BLaER1 (cell line): ENCODE data around the gene CLSTN2.

ENCODE experiments used
- H3K27ac ChIP-seq: shearing (Covaris generic); formaldehyde crosslinking; 2 replicates; pipeline ENCODE4 v1.8.1; 2022
- H3K27me3 ChIP-seq: shearing (Covaris generic); formaldehyde crosslinking; 2 replicates; pipeline ENCODE4 v1.8.1; 2022
- H3K36me3 ChIP-seq: shearing (Covaris generic); formaldehyde crosslinking; 2 replicates; pipeline ENCODE4 v1.8.1; 2022
- H3K4me1 ChIP-seq: shearing (Covaris generic); formaldehyde crosslinking; 2 replicates; pipeline ENCODE4 v1.8.1; 2022
- H3K4me2 ChIP-seq: shearing (Covaris generic); formaldehyde crosslinking; 2 replicates; pipeline ENCODE4 v1.8.1; 2022
- H3K4me3 ChIP-seq: shearing (Covaris generic); formaldehyde crosslinking; 2 replicates; pipeline ENCODE4 v1.8.1; 2022
- H3K9ac ChIP-seq: shearing (Covaris generic); formaldehyde crosslinking; 2 replicates; pipeline ENCODE4 v1.8.1; 2022
- H3K9me3 ChIP-seq: shearing (Covaris generic); formaldehyde crosslinking; 2 replicates; pipeline ENCODE4 v1.8.1; 2022
- H4K20me1 ChIP-seq: shearing (Covaris generic); formaldehyde crosslinking; 2 replicates; pipeline ENCODE4 v1.8.1; 2022
- Cebpa-rat ChIP-seq: shearing (Covaris generic); IDR thresholded peaks from 2 replicates; pipeline ENCODE4 v1.8.1; 2022

CLSTN2 gene

DNA sequence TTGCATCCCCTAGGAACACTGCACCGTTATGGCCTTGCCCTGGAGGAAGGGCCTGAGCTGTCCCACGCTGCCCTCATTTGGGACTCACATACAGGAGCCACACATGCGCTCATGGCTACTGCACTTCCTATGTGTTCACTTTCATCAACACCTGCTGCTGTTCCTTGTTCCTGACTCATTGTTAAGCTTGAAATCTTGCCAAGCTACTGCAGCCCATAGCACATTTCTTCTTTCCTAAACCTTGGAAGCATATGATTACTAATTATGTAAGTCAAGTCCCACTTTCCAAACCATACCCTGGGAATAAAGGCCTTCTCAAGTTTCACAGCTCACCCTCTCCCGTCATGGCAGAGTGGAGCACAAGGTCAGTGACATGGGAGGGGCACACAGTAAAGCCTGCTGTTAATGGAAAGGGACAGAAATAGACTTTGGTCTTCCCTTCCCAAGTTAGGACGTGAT is 307.9 kb downstream of the CLSTN2 start:
- Histone ChIP-seq H3K4me3 (no peak overlapping the region), H3K9ac (no peak overlapping the region), H3K27ac (no peak overlapping the region), H4K20me1 (no peaks in the 10 kb centered on the region), H3K4me1 (no peaks in the 10 kb centered on the region), H3K27me3 (no peaks in the 10 kb centered on the region), H3K36me3 (no peaks in the 10 kb centered on the region), H3K9me3 (no peaks in the 10 kb centered on the region), H3K4me2 (no peak overlapping the region)
- TF ChIP-seq Cebpa-rat: no peak

DNA sequence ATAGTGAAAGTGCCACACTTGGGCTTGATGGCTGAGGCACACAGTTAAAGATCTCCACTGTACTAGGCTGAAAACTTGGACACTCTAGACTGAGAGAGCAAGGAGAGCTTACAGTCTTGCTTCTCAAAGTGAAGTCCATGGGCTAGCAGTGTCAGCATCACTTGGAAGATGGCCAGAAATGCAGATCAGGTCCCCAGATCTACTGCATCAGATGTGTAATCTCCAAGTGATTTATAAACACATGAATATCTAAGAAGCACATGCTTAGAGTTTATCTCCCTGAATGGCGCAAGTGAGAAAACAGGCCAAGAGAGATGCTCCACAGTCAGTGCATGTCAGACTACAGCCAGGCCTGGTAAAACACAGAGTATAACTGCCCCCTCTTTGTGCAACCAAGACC is 308.6 kb downstream of the CLSTN2 start:
- TF ChIP-seq Cebpa-rat: no peak
- Histone ChIP-seq H3K9ac (no peak overlapping the region), H3K27ac (no peak overlapping the region), H3K36me3 (no peaks in the 10 kb centered on the region), H3K4me2 (no peak overlapping the region), H3K27me3 (no peaks in the 10 kb centered on the region), H3K4me3 (no peak overlapping the region), H3K4me1 (no peaks in the 10 kb centered on the region), H3K9me3 (no peaks in the 10 kb centered on the region), H4K20me1 (no peaks in the 10 kb centered on the region)

DNA sequence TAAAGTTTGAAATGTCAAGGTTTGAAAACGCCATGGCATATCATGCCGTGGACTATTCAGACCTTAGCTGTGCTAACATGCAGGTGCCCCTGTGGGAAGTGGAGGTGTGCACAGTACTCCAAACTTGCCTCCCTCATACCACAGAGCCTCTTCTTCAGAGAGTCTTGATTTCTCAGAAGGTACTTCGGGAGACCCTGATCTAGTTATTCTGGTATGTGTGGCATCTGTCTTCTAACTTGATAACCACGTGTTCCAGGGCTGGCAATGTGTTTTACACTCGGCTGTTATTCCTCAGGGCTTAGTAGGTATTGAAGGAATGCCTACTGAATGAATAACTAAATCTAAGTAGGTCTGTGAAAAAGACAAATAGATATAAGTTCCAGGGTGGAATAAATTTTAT is 309.9 kb downstream of the CLSTN2 start:
- no peak for TF ChIP-seq Cebpa-rat
- Histone ChIP-seq H3K4me3 (no peak overlapping the region), H3K36me3 (no peaks in the 10 kb centered on the region)

DNA sequence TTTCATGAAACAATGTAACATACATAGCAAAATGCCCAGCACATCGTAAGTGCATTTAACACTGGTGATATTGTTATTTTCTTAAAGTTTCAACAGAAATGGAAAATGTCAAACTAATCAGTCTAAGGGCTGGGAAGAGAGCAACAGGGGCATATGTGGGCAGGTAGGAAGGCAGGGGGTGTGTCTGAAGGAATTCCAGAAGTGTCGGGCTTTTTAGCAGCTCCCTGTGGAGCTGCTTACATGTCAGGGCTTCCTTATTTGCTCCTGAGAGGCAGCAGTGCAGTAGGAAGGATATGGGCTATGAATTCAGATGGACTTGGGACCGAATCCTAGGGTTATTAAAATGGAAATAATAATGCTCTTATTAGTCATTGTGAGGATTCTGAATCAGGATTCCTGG is 311.6 kb downstream of the CLSTN2 start:
- Histone ChIP-seq H3K4me3 (no peak overlapping the region), H3K36me3 (no peaks in the 10 kb centered on the region), H4K20me1 (no peaks in the 10 kb centered on the region), H3K9me3 (no peaks in the 10 kb centered on the region), H3K27me3 (no peaks in the 10 kb centered on the region), H3K4me1 (no peaks in the 10 kb centered on the region), H3K9ac (no peak overlapping the region), H3K4me2 (no peak overlapping the region), H3K27ac (no peak overlapping the region)
- no peak for TF ChIP-seq Cebpa-rat

More for the DNA sequence above, 309.9 kb downstream of the CLSTN2 start:
- H3K4me1 ChIP-seq: no peaks in the 10 kb centered on the region
- H3K9ac ChIP-seq: no peak overlapping the region
- no peaks in the 10 kb centered on the region for H3K9me3 ChIP-seq
- H3K4me2 ChIP-seq: no peak overlapping the region
- no peak overlapping the region for H3K27ac ChIP-seq
- no peaks in the 10 kb centered on the region for H4K20me1 ChIP-seq
- no peaks in the 10 kb centered on the region for H3K27me3 ChIP-seq

DNA sequence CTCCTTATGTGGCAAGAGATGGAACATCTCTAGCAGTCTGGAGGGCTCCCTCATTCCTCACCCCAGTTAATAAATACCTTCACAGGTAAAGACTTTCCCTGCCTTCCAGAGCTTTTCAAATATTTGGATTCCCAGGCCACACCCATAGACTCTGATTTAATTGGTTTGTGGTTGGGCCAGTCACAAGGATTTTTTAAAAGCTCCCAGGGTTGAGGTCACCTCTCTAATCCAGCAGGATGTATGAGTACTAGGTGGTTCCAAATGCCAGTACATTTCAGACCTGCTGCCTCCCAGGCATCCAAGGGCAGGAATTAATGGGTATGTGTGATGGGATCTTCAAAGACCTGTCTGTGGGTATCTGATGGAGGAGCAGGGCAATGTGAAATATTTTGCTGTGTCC is 312.8 kb downstream of the CLSTN2 start:
- no peaks in the 10 kb centered on the region for H3K36me3 ChIP-seq
- H3K27me3 ChIP-seq: no peaks in the 10 kb centered on the region
- no peaks in the 10 kb centered on the region for H4K20me1 ChIP-seq
- no peak overlapping the region for H3K4me3 ChIP-seq
- H3K9ac ChIP-seq: no peak overlapping the region
- no peak for TF ChIP-seq Cebpa-rat
- no peaks in the 10 kb centered on the region for H3K4me1 ChIP-seq
- H3K9me3 ChIP-seq: no peaks in the 10 kb centered on the region
- H3K4me2 ChIP-seq: no peak overlapping the region
- H3K27ac ChIP-seq: no peak overlapping the region

DNA sequence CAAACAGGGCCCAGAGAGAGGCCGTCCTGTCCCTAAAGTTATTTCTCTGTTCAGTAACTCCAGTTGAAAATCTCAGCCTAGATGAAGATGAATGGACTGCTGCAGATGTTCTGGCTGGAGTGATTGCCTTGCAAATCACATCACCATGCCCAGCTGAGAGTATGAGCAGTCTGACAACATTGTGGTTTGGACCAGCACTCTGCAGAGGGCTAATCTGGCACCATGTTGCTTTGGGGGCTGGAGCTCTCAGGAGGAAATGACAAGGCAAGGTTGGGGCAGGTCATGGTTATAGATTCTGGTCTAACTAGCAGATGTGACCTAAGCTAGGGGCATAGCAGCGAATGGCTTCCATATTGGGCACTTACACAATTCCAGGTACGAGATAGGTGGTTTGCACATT is 314.2 kb downstream of the CLSTN2 start:
- Histone ChIP-seq H3K9me3 (no peaks in the 10 kb centered on the region), H3K9ac (no peak overlapping the region), H3K36me3 (no peaks in the 10 kb centered on the region), H3K4me2 (no peak overlapping the region), H4K20me1 (no peaks in the 10 kb centered on the region), H3K4me3 (no peak overlapping the region), H3K27me3 (no peaks in the 10 kb centered on the region), H3K27ac (no peak overlapping the region), H3K4me1 (no peaks in the 10 kb centered on the region)
- no peak for TF ChIP-seq Cebpa-rat

DNA sequence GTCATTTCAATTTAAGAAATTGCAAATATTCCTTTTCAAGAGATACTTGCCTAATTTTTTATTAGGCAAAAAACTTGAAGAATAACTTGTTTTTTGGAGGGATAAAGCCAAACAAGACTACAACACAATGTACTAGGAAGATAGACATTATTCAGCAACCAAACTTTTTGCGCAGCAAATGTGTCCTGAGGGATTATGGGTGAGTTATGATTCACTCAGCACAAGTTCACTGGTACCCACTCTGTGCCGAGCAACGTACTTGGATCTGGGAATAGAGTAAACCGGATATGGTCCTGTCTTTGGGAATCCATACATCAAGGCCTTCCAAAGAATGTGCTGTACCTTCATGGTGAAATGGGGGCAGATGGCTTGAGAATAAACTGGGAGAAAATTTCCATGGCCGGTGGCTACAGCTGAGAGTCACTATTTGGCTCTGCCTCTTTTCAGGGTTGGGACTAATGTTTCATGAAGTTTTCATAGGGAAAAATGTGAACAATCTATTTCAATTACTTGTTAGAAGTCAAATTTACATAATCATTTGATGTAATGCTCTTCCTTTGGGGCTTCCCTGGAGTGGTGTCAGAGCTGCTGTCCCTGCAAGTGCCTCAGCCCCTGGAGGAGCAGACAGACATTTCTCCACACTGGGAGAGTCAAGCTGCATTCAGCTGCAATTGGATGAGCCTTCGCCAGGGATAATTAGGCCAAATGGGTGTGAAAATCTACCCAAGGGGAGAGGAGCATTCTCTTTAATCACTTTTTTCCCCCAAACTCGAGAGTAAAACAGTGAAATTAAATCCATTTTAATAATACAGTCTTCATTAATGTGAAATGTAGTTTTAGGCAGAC is 315.2 kb downstream of the CLSTN2 start:
- Histone ChIP-seq H3K4me1 (no peaks in the 10 kb centered on the region), H3K9me3 (no peaks in the 10 kb centered on the region), H4K20me1 (no peaks in the 10 kb centered on the region), H3K4me2 (no peak overlapping the region), H3K4me3 (no peak overlapping the region), H3K36me3 (no peaks in the 10 kb centered on the region), H3K9ac (no peak overlapping the region), H3K27ac (no peak overlapping the region), H3K27me3 (no peaks in the 10 kb centered on the region)
- TF ChIP-seq Cebpa-rat: no peak

DNA sequence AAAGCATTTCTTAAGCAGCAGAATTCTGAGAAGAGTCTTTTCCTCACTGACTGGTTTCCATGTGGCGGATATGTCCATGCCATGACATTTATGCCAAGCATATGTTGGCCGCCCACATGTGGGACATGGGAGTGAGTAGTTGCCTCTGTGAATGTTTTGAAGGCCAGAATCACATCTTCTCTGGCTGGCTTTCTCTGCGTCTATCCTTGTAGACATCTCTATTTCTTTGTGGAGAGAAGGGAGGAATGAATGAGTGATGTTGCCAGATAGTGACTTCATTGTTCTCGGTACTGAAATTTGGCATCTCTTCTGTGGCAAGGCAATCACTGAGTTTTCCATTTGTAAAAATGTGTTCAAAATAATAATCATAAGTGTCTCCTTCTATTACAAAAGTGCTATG is 316.0 kb downstream of the CLSTN2 start:
- no peak overlapping the region for H3K9ac ChIP-seq
- H3K36me3 ChIP-seq: no peaks in the 10 kb centered on the region
- H3K27ac ChIP-seq: no peak overlapping the region
- no peaks in the 10 kb centered on the region for H3K9me3 ChIP-seq
- no peaks in the 10 kb centered on the region for H3K4me1 ChIP-seq
- H3K27me3 ChIP-seq: no peaks in the 10 kb centered on the region
- H4K20me1 ChIP-seq: no peaks in the 10 kb centered on the region
- no peak for TF ChIP-seq Cebpa-rat
- H3K4me3 ChIP-seq: no peak overlapping the region
- no peak overlapping the region for H3K4me2 ChIP-seq

DNA sequence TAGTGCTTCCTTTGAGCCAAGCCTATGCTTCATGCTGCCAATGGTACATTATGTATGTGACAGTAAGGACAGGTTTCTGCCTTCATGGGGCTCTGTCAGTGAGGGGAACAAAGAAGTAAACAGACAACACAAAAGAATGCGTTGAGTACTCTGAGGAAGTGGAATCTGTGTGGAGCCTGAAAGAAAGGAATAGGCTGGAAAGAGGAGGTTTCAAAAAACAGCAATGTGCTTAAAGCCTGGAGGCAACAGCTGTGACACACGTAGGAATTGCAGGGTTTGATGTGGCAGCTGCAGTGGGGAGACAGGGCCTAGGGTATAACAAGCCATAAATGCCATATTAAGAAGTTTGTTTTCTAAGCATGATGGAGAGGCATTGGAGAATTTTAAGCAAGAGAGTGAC is 316.7 kb downstream of the CLSTN2 start:
- no peak for TF ChIP-seq Cebpa-rat
- H3K4me2 ChIP-seq: no peak overlapping the region
- no peaks in the 10 kb centered on the region for H3K27me3 ChIP-seq
- no peak overlapping the region for H3K4me3 ChIP-seq
- H3K9me3 ChIP-seq: no peaks in the 10 kb centered on the region
- H3K27ac ChIP-seq: no peak overlapping the region
- no peaks in the 10 kb centered on the region for H4K20me1 ChIP-seq
- no peaks in the 10 kb centered on the region for H3K36me3 ChIP-seq
- no peak overlapping the region for H3K9ac ChIP-seq
- H3K4me1 ChIP-seq: no peaks in the 10 kb centered on the region

DNA sequence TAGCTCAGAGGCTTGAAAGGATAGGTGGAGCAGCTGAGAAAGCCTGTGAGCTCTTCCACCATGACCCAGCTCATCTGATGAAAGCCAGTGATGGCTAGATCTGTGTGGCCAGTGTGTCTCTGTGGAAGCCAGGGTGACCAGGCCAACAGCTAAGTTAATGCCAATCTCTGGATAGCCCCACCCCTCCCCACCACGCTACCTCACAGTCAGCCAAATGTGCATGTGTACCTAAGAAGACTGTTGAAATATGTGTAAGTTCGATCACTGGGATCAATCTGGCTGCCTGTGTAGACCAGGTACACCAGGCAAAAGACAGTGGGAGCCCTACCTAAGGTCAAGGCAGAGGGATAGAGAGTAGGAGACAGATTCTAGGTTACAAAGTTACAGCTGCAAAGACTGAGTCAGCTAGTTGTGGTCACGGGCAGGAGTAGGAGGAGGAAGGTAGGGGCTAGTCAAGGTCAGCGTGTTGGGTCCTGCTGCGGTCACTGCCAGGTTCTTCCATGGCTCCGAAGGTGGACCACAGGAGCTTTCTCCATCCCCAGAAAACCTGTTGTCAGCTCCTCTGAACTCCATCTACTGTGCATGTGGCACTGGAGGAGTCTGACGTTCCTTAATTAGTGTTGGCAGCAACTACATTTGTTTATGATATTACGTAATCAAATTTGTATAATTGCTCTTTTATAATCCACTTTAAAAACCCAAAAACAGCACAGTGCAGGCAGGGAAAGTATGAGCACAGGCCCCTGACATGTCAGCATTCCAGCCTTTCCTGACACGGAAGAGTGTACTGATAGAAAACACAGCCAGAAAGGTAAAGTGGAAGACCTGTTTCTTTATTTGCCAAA is 318.0 kb downstream of the CLSTN2 start:
- Histone ChIP-seq H3K4me3 (no peak overlapping the region), H3K4me2 (no peak overlapping the region), H3K27me3 (no peaks in the 10 kb centered on the region), H3K36me3 (no peaks in the 10 kb centered on the region), H3K27ac (no peak overlapping the region), H3K9me3 (no peaks in the 10 kb centered on the region), H4K20me1 (no peaks in the 10 kb centered on the region), H3K9ac (no peak overlapping the region), H3K4me1 (no peaks in the 10 kb centered on the region)
- TF ChIP-seq Cebpa-rat: peak; percentile 78
